Pancreas (tissue), 10 donors: Measurements from ENCODE around the gene SPATA25. TPM values are rescaled to one million over a fixed set of nuclear protein-coding genes. Genes with fewer than 3 reads are reported as not detected.

Source experiments
- ATAC-seq, 4 donors: fragments of 200-7000 bp; cut with Tn5 transposase; one replicate each; pipeline versions ENCODE4 v1.8.0 to v1.9.1; 2020; ENCODE audit warnings: mild to moderate bottlenecking in 4 of 4, moderate library complexity in 4 of 4
- DNase-seq, 6 donors: peaks; one replicate each; pipeline ENCODE4 v3.0.0-alpha.2; 2020
- FAIRE-seq: peaks from 2 replicates; lab custom pipeline; 2012; peaks lifted over from hg19 to GRCh38; lab: Jason Lieb, UNC
- H3K27ac ChIP-seq, 4 donors: fragments of 200-600 bp; sonication (generic); 1 replicate in 3 of 4; 2 replicates in 1 of 4; pipeline versions ENCODE4 v1.5.0 to v1.8.0; 2020
- H3K27me3 ChIP-seq, 4 donors: fragments of 200-600 bp; one replicate each; pipeline ENCODE4 v1.8.0; 2021
- H3K36me3 ChIP-seq, 3 donors: fragments of 200-600 bp; sonication (generic) in 1 of 3; one replicate each; pipeline versions ENCODE4 v1.5.0 to v1.8.0; 2020 to 2021
- H3K4me1 ChIP-seq, 3 donors: fragments of 200-600 bp; one replicate each; pipeline ENCODE4 v1.8.0; 2021
- H3K4me3 ChIP-seq, 4 donors: fragments of 200-600 bp; sonication (generic) in 2 of 4; one replicate each; pipeline versions ENCODE4 v1.5.0 to v1.8.0; 2020 to 2021
- H3K9me3 ChIP-seq, 4 donors: fragments of 200-600 bp; one replicate each; pipeline ENCODE4 v1.8.0; 2021
- WGBS, 2 donors: extraction: QIAGEN DNeasy Blood & Tissue Kit; methylation state at CpG; one replicate each; pipeline ENCODE4 v1.1.7; 2013; 5-methylcytosine and 5-hydroxymethylcytosine counted together
- intact Hi-C, 3 donors: fragments of 100-400 bp; cut with DNase I; formaldehyde crosslinking; loops; one replicate each; pipeline versions ENCODE4 v1.11.1 to v1.14.2; 2022
- polyA plus RNA-seq, 2 donors: library from polyadenylated mRNA; stranded (reverse); fragments of 200-250 nt; gene quantifications; one replicate each; pipeline ENCODE4 v1.2.3, GENCODE V29; 2013
- total RNA-seq, 6 donors: library from RNA; stranded (reverse); fragmentation: NEBNext Ultra II Directional in 4 of 6; extraction: Animal tissue kit (Norgen Biotek cat#: 25700) in 4 of 6; gene quantifications; one replicate each; pipeline versions ENCODE4 v1.2.1 to v1.2.4, GENCODE V29; 2021 to 2023
- TF ChIP-seq, protein P1 (sequence below), 4 donors: fragments of 200-600 bp; sonication (generic) in 3 of 4; IDR thresholded peaks; one replicate each; pipeline versions ENCODE4 v1.5.0 to v1.8.0; 2021; ENCODE audit warnings: antibody characterized with exemption in 4 of 4
- donor health status: healthy with polysubstance abuse.
- donor health status: DM: no; HTN: no; CAD: no; lungs with moderate emphysema.
- donor health status: DM: no; HTN: no; CAD: no.
- donor health status: control.
- donor health status: control.
- donor health status: Bipolar disorder and iron deficiency.
- donor health status: DM: yes; HTN: yes; CAD: no.
- donor health status: DM: no; HTN: no; CAD: no.
- donor health status: DM: no; HTN: no; CAD: no.
- donor health status: DM: yes; HTN: yes; CAD: no.

The SPATA25 gene
- total and polyA plus RNA-seq, 8 donors: 0.55 to 1.7 (median 0.86) TPM

DNA sequence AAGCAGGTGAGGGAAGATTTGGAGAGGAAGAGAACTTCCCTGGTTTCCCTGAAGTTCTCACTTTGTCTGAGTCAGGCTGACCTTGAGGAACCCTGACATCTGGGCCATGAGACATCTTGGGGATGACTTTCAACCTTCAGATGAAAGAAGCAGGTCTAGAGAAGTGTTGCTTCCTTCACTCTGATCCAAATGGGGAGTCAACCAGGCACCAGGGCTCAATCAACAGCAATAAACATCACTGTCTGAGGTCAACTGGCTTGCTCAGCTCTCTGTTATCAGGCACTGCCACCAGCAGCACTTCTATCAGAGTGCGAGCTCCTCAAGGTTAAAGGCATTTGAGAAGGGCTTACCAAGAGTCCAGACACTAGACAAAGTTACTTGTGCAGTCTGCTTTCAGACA is 36.5 kb downstream of the SPATA25 start:
- Histone ChIP-seq H3K4me1 (peaks cover 7 to 10% (median 8%) of the 10 kb centered on the region in 3 donors), H3K27ac (no peak overlapping the region), H3K36me3 (peaks cover 0 to 10% (median 3%) of the 10 kb centered on the region in 3 donors), H3K4me3 (no peak overlapping the region), H3K9me3 (no peaks in the 10 kb centered on the region), H3K27me3 (no peaks in the 10 kb centered on the region)
- no peak for ATAC-seq
- 29 to 51% methylated on average over 1 of the region's 1 CpG for WGBS, 2 donors
- intact Hi-C loops: no loop called here
- TF ChIP-seq, protein P1, sequence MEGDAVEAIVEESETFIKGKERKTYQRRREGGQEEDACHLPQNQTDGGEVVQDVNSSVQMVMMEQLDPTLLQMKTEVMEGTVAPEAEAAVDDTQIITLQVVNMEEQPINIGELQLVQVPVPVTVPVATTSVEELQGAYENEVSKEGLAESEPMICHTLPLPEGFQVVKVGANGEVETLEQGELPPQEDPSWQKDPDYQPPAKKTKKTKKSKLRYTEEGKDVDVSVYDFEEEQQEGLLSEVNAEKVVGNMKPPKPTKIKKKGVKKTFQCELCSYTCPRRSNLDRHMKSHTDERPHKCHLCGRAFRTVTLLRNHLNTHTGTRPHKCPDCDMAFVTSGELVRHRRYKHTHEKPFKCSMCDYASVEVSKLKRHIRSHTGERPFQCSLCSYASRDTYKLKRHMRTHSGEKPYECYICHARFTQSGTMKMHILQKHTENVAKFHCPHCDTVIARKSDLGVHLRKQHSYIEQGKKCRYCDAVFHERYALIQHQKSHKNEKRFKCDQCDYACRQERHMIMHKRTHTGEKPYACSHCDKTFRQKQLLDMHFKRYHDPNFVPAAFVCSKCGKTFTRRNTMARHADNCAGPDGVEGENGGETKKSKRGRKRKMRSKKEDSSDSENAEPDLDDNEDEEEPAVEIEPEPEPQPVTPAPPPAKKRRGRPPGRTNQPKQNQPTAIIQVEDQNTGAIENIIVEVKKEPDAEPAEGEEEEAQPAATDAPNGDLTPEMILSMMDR (IDR thresholded peaks at IDR 0.05): no peak
- no peak for FAIRE-seq
- DNase-seq: no peak

DNA sequence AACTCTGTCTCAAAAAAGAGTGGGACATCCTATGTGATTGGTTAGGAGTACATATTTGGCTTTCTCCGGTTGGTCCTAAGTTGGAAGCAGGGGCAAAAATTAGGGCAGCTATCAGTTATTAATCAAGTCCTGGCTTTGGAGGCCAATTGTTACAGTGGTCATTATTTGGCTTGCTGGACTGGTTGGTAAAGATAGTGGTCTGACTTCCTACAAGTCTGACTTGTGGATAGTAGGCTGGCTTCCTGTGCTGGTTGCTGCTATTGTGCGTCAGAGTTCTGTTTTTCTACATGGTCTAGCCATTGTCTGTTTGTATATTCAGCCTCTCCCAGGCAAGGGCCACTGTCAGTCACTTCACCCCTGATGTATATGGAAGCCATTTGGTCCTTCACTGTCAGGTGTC is 37.2 kb downstream of the SPATA25 start:
- H3K4me3 ChIP-seq: no peak overlapping the region
- H3K27me3 ChIP-seq: no peaks in the 10 kb centered on the region
- FAIRE-seq (no peak), ATAC-seq (no peak), DNase-seq (no peak)
- peaks cover 0 to 3% (median under 1%) of the 10 kb centered on the region in 3 donors for H3K4me1 ChIP-seq
- H3K36me3 ChIP-seq: peaks cover 0 to 15% (median 3%) of the 10 kb centered on the region in 3 donors
- H3K27ac ChIP-seq: no peak overlapping the region
- 96 to 97% methylated on average over 2 of the region's 2 CpGs for WGBS, 2 donors
- H3K9me3 ChIP-seq: no peaks in the 10 kb centered on the region
- intact Hi-C loops: no loop called here
- TF ChIP-seq, protein P1 (IDR thresholded peaks at IDR 0.05): no peak

DNA sequence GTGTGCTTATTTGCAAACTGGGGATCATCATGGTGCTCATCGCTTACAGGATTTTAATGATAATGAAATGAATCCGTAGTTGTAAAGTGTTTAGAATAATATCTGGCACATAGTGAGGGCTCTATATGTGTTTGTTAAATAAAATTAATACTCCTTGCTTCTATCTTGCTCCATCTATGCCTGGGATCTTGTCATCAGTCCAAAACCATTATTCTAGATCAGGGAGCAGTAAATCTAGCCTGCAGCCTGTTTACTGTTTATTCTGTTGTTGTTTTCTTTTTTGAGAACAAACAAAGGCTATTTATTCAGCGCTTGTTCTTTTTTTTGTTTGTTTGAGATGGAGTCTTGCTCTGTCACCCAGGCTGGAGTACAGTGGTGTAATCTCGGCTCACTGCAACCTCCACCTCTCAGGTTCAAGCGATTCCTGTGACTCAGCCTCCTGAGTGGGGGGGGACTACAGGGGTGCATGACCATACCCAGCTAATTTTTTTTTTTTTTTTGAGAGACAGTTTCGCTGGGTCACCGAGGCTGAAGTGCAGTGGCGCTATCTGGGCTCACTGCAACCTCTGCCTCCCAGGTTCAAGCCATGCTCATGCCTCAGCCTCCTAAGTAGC is 38.3 kb downstream of the SPATA25 start:
- Histone ChIP-seq H3K4me1 (no peaks in the 10 kb centered on the region), H3K27me3 (no peaks in the 10 kb centered on the region), H3K9me3 (no peaks in the 10 kb centered on the region), H3K27ac (no peak overlapping the region), H3K4me3 (no peak overlapping the region), H3K36me3 (peaks cover 0 to 22% (median 3%) of the 10 kb centered on the region in 3 donors)
- no peak for DNase-seq
- intact Hi-C loops: no loop called here
- TF ChIP-seq, protein P1 (IDR thresholded peaks at IDR 0.05): no peak
- WGBS, 2 donors: 92% methylated on average over 8 of the region's 8 CpGs
- no peak for ATAC-seq
- no peak for FAIRE-seq

DNA sequence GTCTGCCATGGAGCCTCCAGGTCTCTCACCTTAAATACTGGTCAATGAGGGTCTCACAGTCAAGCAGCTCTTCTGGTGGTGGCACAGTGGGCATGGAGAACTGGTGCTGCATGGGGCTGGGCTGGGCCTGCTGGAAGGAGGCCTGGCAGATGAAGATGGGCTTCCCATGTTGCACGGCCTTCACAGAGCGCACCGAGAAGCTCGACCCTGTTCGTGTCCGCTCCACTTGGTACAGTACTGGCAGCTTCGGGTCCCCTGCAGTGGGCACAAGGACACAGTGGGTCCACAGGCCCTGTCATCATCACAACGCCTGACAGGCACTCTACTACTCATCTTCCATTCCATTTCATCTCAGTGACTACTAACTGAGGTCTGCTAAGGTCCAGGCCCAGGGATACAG is 39.0 kb downstream of the SPATA25 start:
- no peaks in the 10 kb centered on the region for H3K27me3 ChIP-seq
- TF ChIP-seq, protein P1 (IDR thresholded peaks at IDR 0.05): no peak
- no peaks in the 10 kb centered on the region for H3K4me1 ChIP-seq
- WGBS, 2 donors: 92 to 96% methylated on average over 8 of the region's 8 CpGs
- no peaks in the 10 kb centered on the region for H3K9me3 ChIP-seq
- peaks cover 0 to 29% (median 10%) of the 10 kb centered on the region in 3 donors for H3K36me3 ChIP-seq
- ATAC-seq (no peak), FAIRE-seq (no peak), DNase-seq (no peak)
- no peak overlapping the region for H3K27ac ChIP-seq
- H3K4me3 ChIP-seq: no peak overlapping the region
- intact Hi-C loops: no loop called here

DNA sequence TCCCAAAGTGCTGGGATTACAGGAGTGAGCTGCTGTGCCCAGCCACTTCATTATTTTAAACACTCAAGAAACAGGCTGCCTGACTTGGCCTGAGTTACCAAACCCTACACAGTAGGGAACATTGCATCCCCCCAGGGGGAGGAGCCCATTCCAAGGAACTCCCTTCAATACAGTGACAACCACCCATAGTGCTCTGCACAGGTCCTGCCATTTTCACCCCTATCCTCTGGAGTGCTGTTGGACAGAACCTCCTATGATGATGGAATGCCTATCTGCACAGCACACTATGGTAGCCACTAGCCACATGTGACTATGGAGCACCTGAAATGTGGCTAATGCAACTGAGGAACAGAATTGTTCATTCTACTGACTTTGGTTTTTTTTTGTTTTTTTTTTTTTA is 42.0 kb downstream of the SPATA25 start:
- intact Hi-C loops: no loop called here
- Histone ChIP-seq H3K4me3 (no peak overlapping the region), H3K27me3 (no peaks in the 10 kb centered on the region), H3K9me3 (no peaks in the 10 kb centered on the region), H3K4me1 (no peaks in the 10 kb centered on the region), H3K36me3 (peaks cover 0 to 50% (median 11%) of the 10 kb centered on the region in 3 donors), H3K27ac (no peak overlapping the region)
- TF ChIP-seq, protein P1 (IDR thresholded peaks at IDR 0.05): no peak
- FAIRE-seq (no peak), ATAC-seq (no peak), DNase-seq (no peak)
